Measurements from ENCODE around the gene ING5. TPM values are rescaled to one million over a fixed set of nuclear protein-coding genes. Genes with fewer than 3 reads are reported as not detected.
A peak's percentile ranks its signal among the peaks of the same experiment; 100 is the strongest.
"Not testable (repeated sequence)": the region's sequence is repeated elsewhere in the genome, so short reads cannot be mapped to it uniquely, and the experiment has no call there.

Gene ING5
- polyA plus RNA-seq, 1 donor: 44.2 TPM

- no CpG with 5 or more reads among the region's 26 CpGs for WGBS (ENCODE audit: insufficient coverage, low lambda C conversion rate)
- no peaks in the 10 kb centered on the region for H3K9me3 ChIP-seq (ENCODE audit: control insufficient read depth, low read depth, low read length)
- no peak overlapping the region for H3K27ac ChIP-seq (ENCODE audit: low read length)
- no peaks in the 10 kb centered on the region for H3K27me3 ChIP-seq (ENCODE audit: control insufficient read depth, insufficient read depth, low read length)
- no peak overlapping the region for H3K4me3 ChIP-seq (ENCODE audit: low read length)
- peaks cover 61% of the 10 kb centered on the region for H3K36me3 ChIP-seq (ENCODE audit: control insufficient read depth, insufficient read depth, low read length)
- DNase-seq: peak; percentile 53 to 58
- H3K4me1 ChIP-seq (ENCODE audit: control insufficient read depth, insufficient read depth, low read length): no peaks in the 10 kb centered on the region
Measured at GRCh38 chr2:241659150-241659739, 42.6 kb upstream of the ING5 start.

- H3K27ac ChIP-seq (ENCODE audit: low read length): no peak overlapping the region
- H3K36me3 ChIP-seq (ENCODE audit: control insufficient read depth, insufficient read depth, low read length): peaks cover 48% of the 10 kb centered on the region
- WGBS (ENCODE audit: insufficient coverage, low lambda C conversion rate): no CpG with 5 or more reads among the region's 14 CpGs
- no peaks in the 10 kb centered on the region for H3K4me1 ChIP-seq (ENCODE audit: control insufficient read depth, insufficient read depth, low read length)
- DNase-seq: no peak
- H3K27me3 ChIP-seq (ENCODE audit: control insufficient read depth, insufficient read depth, low read length): no peaks in the 10 kb centered on the region
- no peak overlapping the region for H3K4me3 ChIP-seq (ENCODE audit: low read length)
- H3K9me3 ChIP-seq (ENCODE audit: control insufficient read depth, low read depth, low read length): no peaks in the 10 kb centered on the region
Measured at GRCh38 chr2:241660593-241661213, 41.1 kb upstream of the ING5 start.

GRCh38 chr2:241662731-241663130, 39.1 kb upstream of the ING5 start:
- WGBS (ENCODE audit: insufficient coverage, low lambda C conversion rate): no CpG with 5 or more reads among the region's 24 CpGs
- not testable (repeated sequence) for H3K9me3 ChIP-seq (ENCODE audit: control insufficient read depth, low read depth, low read length); H3K27ac ChIP-seq (ENCODE audit: low read length); H3K27me3 ChIP-seq (ENCODE audit: control insufficient read depth, insufficient read depth, low read length); H3K4me3 ChIP-seq (ENCODE audit: low read length); H3K4me1 ChIP-seq (ENCODE audit: control insufficient read depth, insufficient read depth, low read length); DNase-seq
- H3K36me3 ChIP-seq (ENCODE audit: control insufficient read depth, insufficient read depth, low read length): peaks cover 44% of the 10 kb centered on the region

GRCh38 chr2:241665731-241666440, 36.0 kb upstream of the ING5 start:
- H3K4me3 ChIP-seq (ENCODE audit: low read length): no peak overlapping the region
- no peaks in the 10 kb centered on the region for H3K27me3 ChIP-seq (ENCODE audit: control insufficient read depth, insufficient read depth, low read length)
- H3K9me3 ChIP-seq (ENCODE audit: control insufficient read depth, low read depth, low read length): no peaks in the 10 kb centered on the region
- DNase-seq: peak in 1 of 2 donors; percentile 48
- WGBS (ENCODE audit: insufficient coverage, low lambda C conversion rate): 95% methylated on average over 2 of the region's 23 CpGs
- peaks cover 47% of the 10 kb centered on the region for H3K36me3 ChIP-seq (ENCODE audit: control insufficient read depth, insufficient read depth, low read length)
- no peaks in the 10 kb centered on the region for H3K4me1 ChIP-seq (ENCODE audit: control insufficient read depth, insufficient read depth, low read length)
- H3K27ac ChIP-seq (ENCODE audit: low read length): no peak overlapping the region

- no peaks in the 10 kb centered on the region for H3K27me3 ChIP-seq (ENCODE audit: control insufficient read depth, insufficient read depth, low read length)
- no peak overlapping the region for H3K4me3 ChIP-seq (ENCODE audit: low read length)
- WGBS (ENCODE audit: insufficient coverage, low lambda C conversion rate): no CpG with 5 or more reads among the region's 42 CpGs
- H3K9me3 ChIP-seq (ENCODE audit: control insufficient read depth, low read depth, low read length): no peaks in the 10 kb centered on the region
- peaks cover 48% of the 10 kb centered on the region for H3K36me3 ChIP-seq (ENCODE audit: control insufficient read depth, insufficient read depth, low read length)
- H3K27ac ChIP-seq (ENCODE audit: low read length): peak overlapping the region; percentile 15
- peak in 1 of 2 donors; percentile 10 for DNase-seq
- no peaks in the 10 kb centered on the region for H3K4me1 ChIP-seq (ENCODE audit: control insufficient read depth, insufficient read depth, low read length)
Measured at GRCh38 chr2:241666627-241667400, 35.0 kb upstream of the ING5 start.

- no peaks in the 10 kb centered on the region for H3K27me3 ChIP-seq (ENCODE audit: control insufficient read depth, insufficient read depth, low read length)
- no peaks in the 10 kb centered on the region for H3K4me1 ChIP-seq (ENCODE audit: control insufficient read depth, insufficient read depth, low read length)
- no peak for DNase-seq
- H3K36me3 ChIP-seq (ENCODE audit: control insufficient read depth, insufficient read depth, low read length): peaks cover 61% of the 10 kb centered on the region
- no peak overlapping the region for H3K27ac ChIP-seq (ENCODE audit: low read length)
- H3K9me3 ChIP-seq (ENCODE audit: control insufficient read depth, low read depth, low read length): no peaks in the 10 kb centered on the region
- WGBS (ENCODE audit: insufficient coverage, low lambda C conversion rate): no CpG with 5 or more reads among the region's 21 CpGs
- no peak overlapping the region for H3K4me3 ChIP-seq (ENCODE audit: low read length)
Measured at GRCh38 chr2:241668354-241668753, 33.5 kb upstream of the ING5 start.

GRCh38 chr2:241668839-241669238, 33.0 kb upstream of the ING5 start:
- H3K9me3 ChIP-seq (ENCODE audit: control insufficient read depth, low read depth, low read length): no peaks in the 10 kb centered on the region
- DNase-seq: no peak
- no peak overlapping the region for H3K4me3 ChIP-seq (ENCODE audit: low read length)
- H3K27me3 ChIP-seq (ENCODE audit: control insufficient read depth, insufficient read depth, low read length): no peaks in the 10 kb centered on the region
- no peaks in the 10 kb centered on the region for H3K4me1 ChIP-seq (ENCODE audit: control insufficient read depth, insufficient read depth, low read length)
- H3K27ac ChIP-seq (ENCODE audit: low read length): no peak overlapping the region
- peaks cover 61% of the 10 kb centered on the region for H3K36me3 ChIP-seq (ENCODE audit: control insufficient read depth, insufficient read depth, low read length)
- WGBS (ENCODE audit: insufficient coverage, low lambda C conversion rate): no CpG with 5 or more reads among the region's 12 CpGs

GRCh38 chr2:241670333-241671110, 31.3 kb upstream of the ING5 start:
- no CpG with 5 or more reads among the region's 31 CpGs for WGBS (ENCODE audit: insufficient coverage, low lambda C conversion rate)
- DNase-seq: no peak

GRCh38 chr2:241671457-241672240, 30.2 kb upstream of the ING5 start:
- Histone ChIP-seq H3K27me3 (ENCODE audit: control insufficient read depth, insufficient read depth, low read length) (no peaks in the 10 kb centered on the region), H3K27ac (ENCODE audit: low read length) (no peak overlapping the region), H3K9me3 (ENCODE audit: control insufficient read depth, low read depth, low read length) (no peaks in the 10 kb centered on the region), H3K36me3 (ENCODE audit: control insufficient read depth, insufficient read depth, low read length) (peaks cover 73% of the 10 kb centered on the region), H3K4me1 (ENCODE audit: control insufficient read depth, insufficient read depth, low read length) (no peaks in the 10 kb centered on the region), H3K4me3 (ENCODE audit: low read length) (no peak overlapping the region)
- no CpG with 5 or more reads among the region's 31 CpGs for WGBS (ENCODE audit: insufficient coverage, low lambda C conversion rate)
- DNase-seq: no peak

More at GRCh38 chr2:241670333-241671110, 31.3 kb upstream of the ING5 start:
- H3K4me1 ChIP-seq (ENCODE audit: control insufficient read depth, insufficient read depth, low read length): no peaks in the 10 kb centered on the region
- H3K9me3 ChIP-seq (ENCODE audit: control insufficient read depth, low read depth, low read length): no peaks in the 10 kb centered on the region
- no peak overlapping the region for H3K4me3 ChIP-seq (ENCODE audit: low read length)
- no peak overlapping the region for H3K27ac ChIP-seq (ENCODE audit: low read length)
- peaks cover 67% of the 10 kb centered on the region for H3K36me3 ChIP-seq (ENCODE audit: control insufficient read depth, insufficient read depth, low read length)
- H3K27me3 ChIP-seq (ENCODE audit: control insufficient read depth, insufficient read depth, low read length): no peaks in the 10 kb centered on the region

All from large intestine (tissue), 3 donors.